GM06990 (cell line): ENCODE measurements around the gene GZF1.

Experiments
- DNase-seq: peaks from one replicate; pipeline ENCODE4 v3.0.0-alpha.2; 2011; ENCODE audit not compliant: insufficient read length; ENCODE audit errors: extremely low read depth
- H3K27me3 ChIP-seq: replicated peaks from 2 replicates; pipeline ENCODE4 v1.6.0; 2011; ENCODE audit warnings: low read length; ENCODE audit not compliant: control insufficient read depth, insufficient read depth
- H3K36me3 ChIP-seq: 2 replicates; pipeline ENCODE4 v1.5.1; 2011; ENCODE audit warnings: low read length; ENCODE audit not compliant: control insufficient read depth, insufficient read depth
- H3K4me3 ChIP-seq: replicated peaks from 2 replicates; pipeline ENCODE4 v1.5.1; 2011; ENCODE audit warnings: low read depth, mild to moderate bottlenecking, control low read depth, low read length
- CTCF ChIP-seq: IDR thresholded peaks from 2 replicates; pipeline ENCODE4 v1.5.1; 2011; ENCODE audit warnings: low read length, control low read depth, mild to moderate bottlenecking, inconsistent platforms; ENCODE audit not compliant: insufficient read depth, poor library complexity, severe bottlenecking

Gene GZF1

GRCh38 chr20:23350904-23351838 is 10.8 kb upstream of the GZF1 start:
- no peak for TF ChIP-seq CTCF
- H3K36me3 ChIP-seq = peaks cover 3% of the 10 kb centered on the region
- H3K4me3 ChIP-seq = peak overlapping the region; percentile 92
- H3K27me3 ChIP-seq = no peaks in the 10 kb centered on the region
- peak; percentile 76 for DNase-seq

- Histone ChIP-seq H3K27me3 (no peaks in the 10 kb centered on the region), H3K4me3 (no peak overlapping the region), H3K36me3 (peaks cover 4% of the 10 kb centered on the region)
- no peak for DNase-seq
- TF ChIP-seq CTCF = no peak
These were observed 5.8 kb upstream of the GZF1 start for GRCh38 chr20:23356203-23356602.

GRCh38 chr20:23357767-23358562 is 4.0 kb upstream of the GZF1 start:
- Histone ChIP-seq H3K4me3 (peak overlapping the region; percentile 91), H3K27me3 (no peaks in the 10 kb centered on the region), H3K36me3 (peaks cover 4% of the 10 kb centered on the region)
- peak; percentile 100 for DNase-seq
- TF ChIP-seq CTCF = peak; percentile 16

GRCh38 chr20:23358563-23358906 is 3.4 kb upstream of the GZF1 start:
- H3K36me3 ChIP-seq = peaks cover 4% of the 10 kb centered on the region
- no peak for TF ChIP-seq CTCF
- H3K4me3 ChIP-seq = peak overlapping the region; percentile 37
- no peak for DNase-seq
- no peaks in the 10 kb centered on the region for H3K27me3 ChIP-seq

GRCh38 chr20:23358923-23359593 is 2.9 kb upstream of the GZF1 start:
- no peak overlapping the region for H3K4me3 ChIP-seq

More at GRCh38 chr20:23358923-23359593, 2.9 kb upstream of the GZF1 start:
- Histone ChIP-seq H3K36me3 (peaks cover 3% of the 10 kb centered on the region), H3K27me3 (no peaks in the 10 kb centered on the region)
- TF ChIP-seq CTCF = no peak
- DNase-seq = no peak
